Tibial nerve (tissue), 4 donors: Measurements from ENCODE around the gene PIK3CD. TPM values are rescaled to one million over a fixed set of nuclear protein-coding genes. Genes with fewer than 3 reads are reported as not detected.
A peak's percentile ranks its signal among the peaks of the same experiment; 100 is the strongest.

Experiments used
- DNase-seq, 2 donors: peaks; one replicate each; pipeline ENCODE4 v3.0.0-alpha.2; 2019; ENCODE audit warnings: low spot score in 2 of 2
- H3K27ac ChIP-seq, 4 donors: fragments of 200-600 bp; sonication (generic) in 3 of 4; one replicate each; pipeline ENCODE4 v1.5.1; 2017 to 2019; ENCODE audit warnings: mild to moderate bottlenecking in 1 of 4
- H3K27me3 ChIP-seq, 2 donors: fragments of 200-600 bp; sonication (generic) in 1 of 2; one replicate each; pipeline versions ENCODE4 v1.5.1 to v1.6.0; 2017 to 2019
- H3K36me3 ChIP-seq, 3 donors: fragments of 200-600 bp; sonication (generic); one replicate each; pipeline ENCODE4 v1.5.1; 2018 to 2019
- H3K4me1 ChIP-seq, 4 donors: fragments of 200-600 bp; sonication (generic) in 3 of 4; one replicate each; pipeline ENCODE4 v1.5.1; 2017 to 2019
- H3K4me3 ChIP-seq, 4 donors: fragments of 200-600 bp; sonication (generic) in 3 of 4; one replicate each; pipeline ENCODE4 v1.5.1; 2017 to 2019; ENCODE audit warnings: mild to moderate bottlenecking in 1 of 4, moderate library complexity in 1 of 4
- H3K9me3 ChIP-seq, 4 donors: fragments of 200-600 bp; sonication (generic) in 3 of 4; one replicate each; pipeline ENCODE4 v1.5.1; 2017 to 2019
- EP300 ChIP-seq, 2 donors: sonication (generic); formaldehyde crosslinking; IDR thresholded peaks; one replicate each; pipeline ENCODE4 v1.6.1; 2017; ENCODE audit warnings: antibody characterized with exemption in 2 of 2, mild to moderate bottlenecking in 1 of 2
- POLR2A ChIP-seq, 2 donors: fragments of 450-650 bp; IDR thresholded peaks; one replicate each; pipeline ENCODE4 v1.6.1; 2017; ENCODE audit warnings: antibody characterized with exemption in 2 of 2, mild to moderate bottlenecking in 2 of 2, moderate library complexity in 2 of 2
- WGBS, 2 donors: methylation state at CpG; one replicate each; pipeline ENCODE4 v1.1.5; 2018; 5-methylcytosine and 5-hydroxymethylcytosine counted together
- total RNA-seq, 4 donors: library from RNA; depleted of rRNA; stranded (reverse); fragments of >200 nt; gene quantifications; one replicate each; pipeline ENCODE4 v1.1.0, GENCODE V29; 2016
- TF ChIP-seq, protein P1 (sequence below), 5 experiments: fragments of 200-600 bp in 3 of 5; fragments of 450-650 bp in 2 of 5; sonication (generic) in 3 of 5; IDR thresholded peaks; one replicate each; pipeline ENCODE4 v1.5.1; 2016 to 2019; ENCODE audit warnings: antibody characterized with exemption in 5 of 5, mild to moderate bottlenecking in 3 of 5, moderate library complexity in 2 of 5

The PIK3CD gene
- total RNA-seq, 4 donors from 2014 or later: 6.9 to 18.0 (median 10.2) TPM

DNA sequence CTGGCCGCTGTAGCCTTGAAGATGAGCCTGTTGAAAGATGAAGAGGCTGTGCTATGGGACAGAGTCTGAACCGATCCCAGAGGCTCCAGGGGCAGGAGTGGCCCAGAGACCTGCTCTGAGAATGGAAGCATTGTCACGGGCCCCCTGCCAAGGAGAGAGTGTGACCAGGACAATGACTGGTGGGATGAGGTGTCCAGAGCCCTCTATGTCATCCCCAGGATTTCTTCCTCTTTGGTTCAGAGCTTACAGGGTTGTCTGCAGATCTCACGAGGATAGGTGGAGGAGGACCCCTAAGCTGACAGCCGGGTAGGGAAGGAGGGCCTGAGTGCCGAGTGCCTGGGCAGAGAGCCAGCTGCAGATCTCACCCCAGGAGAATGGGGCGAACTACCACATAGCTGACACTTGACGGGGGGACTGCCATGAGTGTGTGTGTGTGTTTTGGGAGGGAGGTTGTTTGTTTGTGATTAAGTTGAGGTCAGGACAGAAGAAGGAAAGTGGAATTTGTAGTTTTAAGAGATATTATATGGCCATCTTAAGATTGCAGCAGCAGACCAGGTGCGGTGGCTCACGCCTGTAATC is 25.4 kb downstream of the PIK3CD start:
- DNase-seq: no peak
- H3K27me3 ChIP-seq: no peaks in the 10 kb centered on the region
- H3K4me3 ChIP-seq: no peak overlapping the region
- no peak overlapping the region for H3K27ac ChIP-seq
- no peaks in the 10 kb centered on the region for H3K4me1 ChIP-seq
- TF ChIP-seq EP300 (IDR thresholded peaks at IDR 0.05) (no peak), POLR2A (IDR thresholded peaks at IDR 0.05) (no peak)
- TF ChIP-seq, protein P1, sequence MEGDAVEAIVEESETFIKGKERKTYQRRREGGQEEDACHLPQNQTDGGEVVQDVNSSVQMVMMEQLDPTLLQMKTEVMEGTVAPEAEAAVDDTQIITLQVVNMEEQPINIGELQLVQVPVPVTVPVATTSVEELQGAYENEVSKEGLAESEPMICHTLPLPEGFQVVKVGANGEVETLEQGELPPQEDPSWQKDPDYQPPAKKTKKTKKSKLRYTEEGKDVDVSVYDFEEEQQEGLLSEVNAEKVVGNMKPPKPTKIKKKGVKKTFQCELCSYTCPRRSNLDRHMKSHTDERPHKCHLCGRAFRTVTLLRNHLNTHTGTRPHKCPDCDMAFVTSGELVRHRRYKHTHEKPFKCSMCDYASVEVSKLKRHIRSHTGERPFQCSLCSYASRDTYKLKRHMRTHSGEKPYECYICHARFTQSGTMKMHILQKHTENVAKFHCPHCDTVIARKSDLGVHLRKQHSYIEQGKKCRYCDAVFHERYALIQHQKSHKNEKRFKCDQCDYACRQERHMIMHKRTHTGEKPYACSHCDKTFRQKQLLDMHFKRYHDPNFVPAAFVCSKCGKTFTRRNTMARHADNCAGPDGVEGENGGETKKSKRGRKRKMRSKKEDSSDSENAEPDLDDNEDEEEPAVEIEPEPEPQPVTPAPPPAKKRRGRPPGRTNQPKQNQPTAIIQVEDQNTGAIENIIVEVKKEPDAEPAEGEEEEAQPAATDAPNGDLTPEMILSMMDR (IDR thresholded peaks at IDR 0.05): no peak
- H3K9me3 ChIP-seq: no peaks in the 10 kb centered on the region
- WGBS, 2 donors: 51 to 56% methylated on average over 10 of the region's 10 CpGs
- H3K36me3 ChIP-seq: no peaks in the 10 kb centered on the region

DNA sequence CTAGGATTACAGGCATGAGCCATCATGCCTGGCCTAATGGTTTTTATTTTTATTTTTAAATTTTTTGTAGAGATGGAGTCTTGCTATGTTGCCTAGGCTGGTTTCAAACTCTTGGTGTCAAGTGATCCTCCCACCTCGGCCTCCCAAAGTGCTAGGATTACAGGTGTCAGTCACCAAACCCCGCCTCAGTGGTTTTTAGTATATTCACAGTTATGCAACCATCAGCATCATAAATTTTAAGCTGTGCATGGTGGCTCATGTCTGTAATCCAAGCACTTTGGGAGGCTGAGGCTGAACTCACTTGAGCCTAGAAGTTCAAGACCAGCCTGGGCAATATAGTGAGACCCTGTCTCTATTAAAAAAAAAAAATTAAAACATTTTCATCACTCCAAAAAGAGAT is 28.6 kb downstream of the PIK3CD start:
- 83 to 93% methylated on average over 2 of the region's 2 CpGs for WGBS, 2 donors
- Histone ChIP-seq H3K4me3 (no peak overlapping the region), H3K9me3 (no peaks in the 10 kb centered on the region), H3K36me3 (no peaks in the 10 kb centered on the region), H3K27me3 (no peaks in the 10 kb centered on the region), H3K27ac (no peak overlapping the region), H3K4me1 (no peaks in the 10 kb centered on the region)
- DNase-seq: no peak
- TF ChIP-seq POLR2A (IDR thresholded peaks at IDR 0.05): no peak
- TF ChIP-seq EP300 (IDR thresholded peaks at IDR 0.05): no peak
- TF ChIP-seq, protein P1 (IDR thresholded peaks at IDR 0.05): no peak

DNA sequence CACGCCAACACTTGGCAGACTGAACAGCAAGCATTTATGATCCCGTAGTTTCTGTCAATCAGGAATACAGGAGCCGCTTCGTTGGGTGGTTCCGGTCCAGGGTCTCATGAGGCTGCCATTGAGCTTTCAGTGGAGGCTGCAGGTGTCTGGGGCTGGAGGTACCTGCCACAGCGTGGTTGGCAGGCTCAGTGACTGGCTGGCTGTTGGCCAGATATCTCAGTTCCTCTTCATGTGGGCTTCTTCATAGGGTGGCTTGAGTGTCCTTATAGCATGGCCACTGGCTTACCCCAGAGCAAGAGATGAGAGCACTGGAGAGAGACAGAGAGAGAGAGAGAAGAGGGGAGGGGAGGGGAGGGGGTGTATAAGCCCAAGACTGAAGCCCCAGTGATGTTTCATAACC is 29.3 kb downstream of the PIK3CD start:
- Histone ChIP-seq H3K27ac (no peak overlapping the region), H3K4me1 (no peaks in the 10 kb centered on the region), H3K27me3 (no peaks in the 10 kb centered on the region), H3K36me3 (no peaks in the 10 kb centered on the region), H3K4me3 (no peak overlapping the region), H3K9me3 (no peaks in the 10 kb centered on the region)
- DNase-seq: no peak
- 93% methylated on average over 6 of the region's 6 CpGs for WGBS, 2 donors
- TF ChIP-seq EP300 (IDR thresholded peaks at IDR 0.05) (no peak), POLR2A (IDR thresholded peaks at IDR 0.05) (no peak)
- TF ChIP-seq, protein P1 (IDR thresholded peaks at IDR 0.05): no peak

DNA sequence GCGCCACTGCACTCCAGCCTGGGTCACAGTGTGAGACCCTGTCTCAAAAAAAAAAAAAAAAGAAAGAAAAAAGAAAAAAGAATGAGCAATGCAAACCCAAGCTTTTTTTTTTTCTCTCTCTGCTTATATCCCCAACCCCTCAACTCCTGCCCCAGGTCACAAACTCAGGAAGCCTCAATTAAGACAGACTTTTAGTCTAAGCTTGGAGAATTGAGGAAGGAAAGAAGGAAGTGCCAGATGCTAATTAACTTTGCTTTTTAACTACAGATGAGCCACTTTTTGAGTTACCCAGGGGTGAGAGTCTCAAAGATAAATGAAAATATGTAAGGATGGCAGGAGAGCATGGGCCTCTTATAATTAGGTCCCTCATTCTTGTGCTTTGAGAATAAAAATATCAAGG is 33.3 kb downstream of the PIK3CD start:
- WGBS, 2 donors: 89 to 95% methylated on average over 1 of the region's 1 CpG
- Histone ChIP-seq H3K9me3 (no peaks in the 10 kb centered on the region), H3K27ac (no peak overlapping the region), H3K27me3 (no peaks in the 10 kb centered on the region), H3K36me3 (no peaks in the 10 kb centered on the region), H3K4me1 (peaks cover 0 to 26% (median 20%) of the 10 kb centered on the region in 4 donors), H3K4me3 (no peak overlapping the region)
- TF ChIP-seq, protein P1 (IDR thresholded peaks at IDR 0.05): no peak
- TF ChIP-seq POLR2A (IDR thresholded peaks at IDR 0.05) (no peak), EP300 (IDR thresholded peaks at IDR 0.05) (no peak)
- DNase-seq: no peak

DNA sequence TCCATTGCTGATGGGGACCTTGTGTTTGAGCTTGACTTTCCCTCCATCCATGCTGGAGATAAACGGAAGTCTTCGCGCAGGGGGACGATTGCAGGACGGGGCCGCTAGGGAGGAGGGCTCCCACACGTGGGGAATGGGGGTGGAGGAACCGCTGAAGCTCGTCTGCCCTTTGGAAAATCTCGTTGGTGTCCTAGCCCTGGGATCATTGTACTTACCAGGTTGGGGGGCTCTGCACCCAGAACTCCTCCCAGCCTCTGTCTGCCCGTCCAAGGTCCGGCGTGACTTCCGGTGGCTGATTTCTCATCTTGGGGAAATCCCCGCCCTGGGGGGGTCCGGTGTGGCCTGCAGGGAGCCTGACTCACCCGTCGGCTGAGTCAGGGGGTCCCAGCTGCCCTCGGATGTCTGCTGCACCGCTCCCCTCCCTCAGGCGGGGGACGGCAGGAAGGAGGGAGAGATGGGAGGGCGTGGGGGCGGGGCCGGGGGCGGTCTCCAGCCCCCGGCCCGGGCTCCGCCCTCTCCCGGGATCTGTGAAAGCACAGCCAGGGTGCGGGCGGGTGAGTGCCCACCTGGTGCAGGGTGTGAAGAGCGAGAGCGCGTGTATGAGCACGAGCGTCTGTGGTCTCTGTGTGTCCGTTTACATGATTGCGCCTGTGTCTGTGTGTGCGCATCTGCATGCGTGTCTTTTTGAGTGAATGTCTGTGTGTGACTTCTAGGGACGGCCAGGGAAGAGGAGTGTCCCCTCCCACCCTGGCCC is 35.8 kb downstream of the PIK3CD start:
- no peaks in the 10 kb centered on the region for H3K36me3 ChIP-seq
- 0 to 2% methylated on average over 26 to 29 of the region's 42 CpGs for WGBS, 2 donors
- no peaks in the 10 kb centered on the region for H3K27me3 ChIP-seq
- H3K4me3 ChIP-seq: peak overlapping the region; percentile 42 to 92 (median 63)
- DNase-seq: no peak
- peaks cover 0 to 44% (median 26%) of the 10 kb centered on the region in 4 donors for H3K4me1 ChIP-seq
- no peaks in the 10 kb centered on the region for H3K9me3 ChIP-seq
- TF ChIP-seq, protein P1 (IDR thresholded peaks at IDR 0.05): no peak
- TF ChIP-seq EP300 (IDR thresholded peaks at IDR 0.05) (no peak), POLR2A (IDR thresholded peaks at IDR 0.05) (no peak)
- H3K27ac ChIP-seq: peak overlapping the region in 3 of 4 donors; percentile 39 to 61 (median 41)
